HG02973 (cell line): ENCODE results near the gene SWSAP1.
"Not testable (repeated sequence)": the region's sequence is repeated elsewhere in the genome, so short reads cannot be mapped to it uniquely, and the experiment has no call there.

Experiments
- ATAC-seq: cut with Tn5 transposase; IDR thresholded peaks from one replicate; pipeline ENCODE4 v1.9.1; 2021; ENCODE audit warnings: moderate library complexity; ENCODE audit not compliant: unreplicated experiment

SWSAP1 gene

GRCh38 chr19:11377756-11378155 lies 3.3 kb downstream of the SWSAP1 start:
- no peak for ATAC-seq

- no peak for ATAC-seq
These were observed 4.1 kb downstream of the SWSAP1 start for GRCh38 chr19:11378319-11379189.

GRCh38 chr19:11379269-11379845 lies 4.9 kb downstream of the SWSAP1 start:
- ATAC-seq, result not testable (repeated sequence)

- ATAC-seq, result no peak
These were observed 5.4 kb downstream of the SWSAP1 start for GRCh38 chr19:11379857-11380350.

GRCh38 chr19:11380653-11381537 lies 6.4 kb downstream of the SWSAP1 start:
- ATAC-seq, result peak; percentile 55

- no peak for ATAC-seq
These were observed 8.6 kb downstream of the SWSAP1 start for GRCh38 chr19:11382898-11383705.

- no peak for ATAC-seq
These were observed 9.2 kb downstream of the SWSAP1 start for GRCh38 chr19:11383706-11384048.

- no peak for ATAC-seq
These were observed 10.3 kb downstream of the SWSAP1 start for GRCh38 chr19:11384778-11385129.

GRCh38 chr19:11387162-11388034 lies 12.9 kb downstream of the SWSAP1 start:
- ATAC-seq, result no peak

- ATAC-seq, result no peak
These were observed 15.9 kb downstream of the SWSAP1 start for GRCh38 chr19:11390359-11390758.

- no peak for ATAC-seq
These were observed 16.6 kb downstream of the SWSAP1 start for GRCh38 chr19:11390933-11391680.

- ATAC-seq, result no peak
These were observed 22.7 kb downstream of the SWSAP1 start for GRCh38 chr19:11397089-11397610.

- ATAC-seq, result no peak
These were observed 25.2 kb downstream of the SWSAP1 start for GRCh38 chr19:11399667-11400066.

GRCh38 chr19:11400798-11401197 lies 26.3 kb downstream of the SWSAP1 start:
- ATAC-seq, result no peak

GRCh38 chr19:11401808-11402543 lies 27.5 kb downstream of the SWSAP1 start:
- no peak for ATAC-seq

GRCh38 chr19:11404588-11405222 lies 30.2 kb downstream of the SWSAP1 start:
- ATAC-seq, result no peak

GRCh38 chr19:11405846-11406643 lies 31.6 kb downstream of the SWSAP1 start:
- ATAC-seq, result no peak
